ENCODE measurements around the gene RFX7. TPM values are rescaled to one million over a fixed set of nuclear protein-coding genes. Genes with fewer than 3 reads are reported as not detected.

The RFX7 gene
- total RNA-seq, 1 donor from 2014 or later = 17.2 TPM

- H3K36me3 ChIP-seq = no peaks in the 10 kb centered on the region
- intact Hi-C loops (cut with DNase I) = no loop called here
- H3K4me1 ChIP-seq = peaks cover 3% of the 10 kb centered on the region
- no peak overlapping the region for H3K4me3 ChIP-seq
- no peak for ATAC-seq
- H3K27ac ChIP-seq = no peak overlapping the region
- no peak for TF ChIP-seq CTCF (IDR thresholded peaks at IDR 0.05)
- H3K27me3 ChIP-seq (ENCODE audit: low read depth) = no peaks in the 10 kb centered on the region
- peaks cover 4% of the 10 kb centered on the region for H3K9me3 ChIP-seq
- DNase-seq = no peak
Measured at GRCh38 chr15:56211064-56211463, 32.6 kb downstream of the RFX7 start.

- DNase-seq = no peak
- no peak for ATAC-seq
- Histone ChIP-seq H3K36me3 (no peaks in the 10 kb centered on the region), H3K4me3 (no peak overlapping the region), H3K9me3 (peaks cover 4% of the 10 kb centered on the region), H3K27me3 (ENCODE audit: low read depth) (no peaks in the 10 kb centered on the region), H3K4me1 (peaks cover 15% of the 10 kb centered on the region), H3K27ac (no peak overlapping the region)
- no peak for TF ChIP-seq CTCF (IDR thresholded peaks at IDR 0.05)
- intact Hi-C loops (cut with DNase I) = no loop called here
Measured at GRCh38 chr15:56208641-56209155, 35.0 kb downstream of the RFX7 start.

- peaks cover 4% of the 10 kb centered on the region for H3K9me3 ChIP-seq
- H3K4me3 ChIP-seq = no peak overlapping the region
- no peaks in the 10 kb centered on the region for H3K27me3 ChIP-seq (ENCODE audit: low read depth)
- peaks cover 15% of the 10 kb centered on the region for H3K4me1 ChIP-seq
- DNase-seq = no peak
- no peak for TF ChIP-seq CTCF (IDR thresholded peaks at IDR 0.05)
- intact Hi-C loops (cut with DNase I) = no loop called here
- no peak for ATAC-seq
- H3K27ac ChIP-seq = no peak overlapping the region
- no peaks in the 10 kb centered on the region for H3K36me3 ChIP-seq
Measured at GRCh38 chr15:56208185-56208584, 35.5 kb downstream of the RFX7 start.

GRCh38 chr15:56207711-56208110 lies 36.0 kb downstream of the RFX7 start:
- intact Hi-C loops (cut with DNase I) = no loop called here
- Histone ChIP-seq H3K4me1 (peaks cover 15% of the 10 kb centered on the region), H3K27ac (no peak overlapping the region), H3K36me3 (no peaks in the 10 kb centered on the region), H3K9me3 (peaks cover 4% of the 10 kb centered on the region), H3K4me3 (no peak overlapping the region), H3K27me3 (ENCODE audit: low read depth) (no peaks in the 10 kb centered on the region)
- no peak for ATAC-seq
- no peak for DNase-seq
- TF ChIP-seq CTCF (IDR thresholded peaks at IDR 0.05) = no peak

GRCh38 chr15:56207092-56207491 lies 36.6 kb downstream of the RFX7 start:
- DNase-seq (no peak), ATAC-seq (no peak)
- peaks cover 4% of the 10 kb centered on the region for H3K9me3 ChIP-seq
- no peak overlapping the region for H3K27ac ChIP-seq
- no peak overlapping the region for H3K4me3 ChIP-seq
- H3K27me3 ChIP-seq (ENCODE audit: low read depth) = no peaks in the 10 kb centered on the region
- no peaks in the 10 kb centered on the region for H3K36me3 ChIP-seq
- H3K4me1 ChIP-seq = peaks cover 15% of the 10 kb centered on the region
- no peak for TF ChIP-seq CTCF (IDR thresholded peaks at IDR 0.05)
- intact Hi-C loops (cut with DNase I) = no loop called here

All from lower lobe of right lung (tissue), 2 donors.